ENCODE results near the gene MPV17L2.

MPV17L2 gene

GRCh38 chr19:18165794-18166544, 27.0 kb upstream of the MPV17L2 start:
- TF ChIP-seq ZFP3 (CRISPR knock-in tag; IDR thresholded peaks at IDR 0.05) (peak; percentile 98), ZFP30 (CRISPR knock-in tag; IDR thresholded peaks at IDR 0.05) (no peak), ZNF70 (CRISPR knock-in tag; IDR thresholded peaks at IDR 0.05) (no peak)
- no peak for ATAC-seq

- TF ChIP-seq BACH2 (CRISPR knock-in tag; IDR thresholded peaks at IDR 0.05; ENCODE audit: borderline replicate concordance) = no peak
- ATAC-seq = no peak
Observed at GRCh38 chr19:18167011-18167410, 26.0 kb upstream of the MPV17L2 start.

- peak; percentile 91 for ATAC-seq
- TF ChIP-seq POU6F1 (CRISPR knock-in tag; IDR thresholded peaks at IDR 0.05; ENCODE audit: borderline replicate concordance, low read depth) (no peak), ZNF565 (CRISPR knock-in tag; conservative IDR thresholded peaks at IDR 0.05; ENCODE audit: low read depth) (no peak), ZC3H10 (CRISPR knock-in tag; IDR thresholded peaks at IDR 0.05) (no peak), ZFP3 (CRISPR knock-in tag; IDR thresholded peaks at IDR 0.05) (peak; percentile 100)
Observed at GRCh38 chr19:18167975-18168645, 24.9 kb upstream of the MPV17L2 start.

- TF ChIP-seq TOX (CRISPR knock-in tag; IDR thresholded peaks at IDR 0.05; ENCODE audit: borderline replicate concordance) = no peak
- no peak for TF ChIP-seq GLIS3 (CRISPR knock-in tag; IDR thresholded peaks at IDR 0.05)
- no peak for TF ChIP-seq OSR1 (CRISPR knock-in tag; IDR thresholded peaks at IDR 0.05)
- no peak for ATAC-seq
Observed at GRCh38 chr19:18168673-18169381, 24.2 kb upstream of the MPV17L2 start.

- ATAC-seq = no peak
- no peak for TF ChIP-seq ISL1 (CRISPR knock-in tag; IDR thresholded peaks at IDR 0.05)
- no peak for TF ChIP-seq OSR1 (CRISPR knock-in tag; IDR thresholded peaks at IDR 0.05)
- TF ChIP-seq RARB (CRISPR knock-in tag; IDR thresholded peaks at IDR 0.05) = no peak
- TF ChIP-seq ZNF70 (CRISPR knock-in tag; IDR thresholded peaks at IDR 0.05) = no peak
- no peak for TF ChIP-seq ZNF565 (CRISPR knock-in tag; conservative IDR thresholded peaks at IDR 0.05; ENCODE audit: low read depth)
- no peak for TF ChIP-seq PPARA (CRISPR knock-in tag; IDR thresholded peaks at IDR 0.05; ENCODE audit: borderline replicate concordance)
- no peak for TF ChIP-seq ZC3H10 (CRISPR knock-in tag; IDR thresholded peaks at IDR 0.05)
- no peak for TF ChIP-seq TCF4 (CRISPR knock-in tag; IDR thresholded peaks at IDR 0.05; ENCODE audit: borderline replicate concordance)
- no peak for TF ChIP-seq ZNF8 (CRISPR knock-in tag; IDR thresholded peaks at IDR 0.05)
- TF ChIP-seq ZFP30 (CRISPR knock-in tag; IDR thresholded peaks at IDR 0.05) = no peak
- TF ChIP-seq CSRNP3 (CRISPR knock-in tag; IDR thresholded peaks at IDR 0.05) = no peak
- no peak for TF ChIP-seq TOX (CRISPR knock-in tag; IDR thresholded peaks at IDR 0.05; ENCODE audit: borderline replicate concordance)
- no peak for TF ChIP-seq TSHZ2 (CRISPR knock-in tag; IDR thresholded peaks at IDR 0.05)
- TF ChIP-seq CSDC2 (CRISPR knock-in tag; IDR thresholded peaks at IDR 0.05) = no peak
Observed at GRCh38 chr19:18170714-18171255, 22.2 kb upstream of the MPV17L2 start.
